Hematopoietic multipotent progenitor cell treated with erythropoietin and hydrocortisone succinate and interleukin-3 and kit ligand, for 6 days (in vitro differentiated cells): ENCODE results near the gene YJEFN3.

Experiments
- DNase-seq: peaks from one replicate; pipeline ENCODE4 v3.0.0-alpha.2; 2015

YJEFN3 gene

GRCh38 chr19:19528721-19529490 is at the start of gene YJEFN3:
TSS of gene YJEFN3 (plus strand) at chr19:19528911. CDS start at chr19:19528933, 22 bp downstream.
- no peak for DNase-seq

GRCh38 chr19:19480688-19481087 is 48.0 kb upstream of the YJEFN3 start:
- no peak for DNase-seq

DNA sequence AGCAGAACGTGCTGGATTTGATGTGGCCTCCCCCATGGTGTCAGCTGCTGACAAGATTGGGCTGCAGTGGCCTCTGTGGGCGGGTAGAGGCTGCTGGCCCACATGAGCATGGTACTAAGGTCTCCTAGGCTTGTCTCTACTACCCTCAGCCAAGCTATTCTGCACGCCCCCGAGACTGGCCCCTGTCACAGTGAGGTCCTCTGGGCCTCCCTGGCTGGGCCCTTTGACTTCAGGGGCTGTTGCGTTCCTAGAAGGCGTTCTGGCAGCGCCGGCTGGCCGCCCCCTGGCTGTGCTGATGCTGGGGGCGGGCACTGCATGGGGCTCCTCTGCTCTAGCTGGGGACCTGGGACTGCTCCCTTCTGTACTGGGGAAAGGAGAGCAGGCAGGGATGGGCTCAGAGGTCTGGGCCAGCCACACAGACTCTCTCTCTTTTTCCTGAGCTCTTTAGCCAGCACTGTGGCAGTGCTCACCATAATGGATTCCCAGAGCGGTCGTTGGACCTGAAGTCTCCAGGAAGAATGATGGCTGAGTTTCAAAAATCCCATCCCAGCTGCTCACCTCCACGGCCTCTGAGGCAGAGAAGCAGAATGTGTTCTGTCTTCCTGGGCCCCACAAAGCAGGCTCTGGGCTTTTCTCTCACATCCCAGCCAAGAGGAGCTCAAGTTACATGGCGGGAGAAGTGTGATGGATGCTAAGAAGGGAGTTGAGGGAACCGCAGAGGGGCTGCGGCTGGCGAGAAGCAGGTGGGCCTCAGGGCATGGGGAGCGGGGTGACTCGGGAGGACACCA is 45.7 kb upstream of the YJEFN3 start:
- DNase-seq = no peak

- no peak for DNase-seq
Measured at GRCh38 chr19:19485161-19485997, 43.3 kb upstream of the YJEFN3 start.

DNA sequence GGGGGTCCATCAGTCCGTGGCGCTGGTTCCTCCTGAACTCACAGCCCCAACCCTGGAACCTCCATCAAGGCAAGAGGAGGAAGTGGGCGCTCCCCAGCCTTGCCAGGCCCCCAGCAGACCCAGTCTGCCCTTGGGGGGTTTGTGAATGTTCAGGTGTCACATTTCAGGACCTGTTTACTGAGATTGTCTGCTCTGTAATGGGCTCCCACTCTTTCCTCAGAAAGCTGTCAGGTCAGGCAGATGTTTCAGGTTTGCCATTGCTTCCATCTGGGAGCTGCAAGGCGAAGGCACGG is 42.8 kb upstream of the YJEFN3 start:
- DNase-seq = no peak

DNA sequence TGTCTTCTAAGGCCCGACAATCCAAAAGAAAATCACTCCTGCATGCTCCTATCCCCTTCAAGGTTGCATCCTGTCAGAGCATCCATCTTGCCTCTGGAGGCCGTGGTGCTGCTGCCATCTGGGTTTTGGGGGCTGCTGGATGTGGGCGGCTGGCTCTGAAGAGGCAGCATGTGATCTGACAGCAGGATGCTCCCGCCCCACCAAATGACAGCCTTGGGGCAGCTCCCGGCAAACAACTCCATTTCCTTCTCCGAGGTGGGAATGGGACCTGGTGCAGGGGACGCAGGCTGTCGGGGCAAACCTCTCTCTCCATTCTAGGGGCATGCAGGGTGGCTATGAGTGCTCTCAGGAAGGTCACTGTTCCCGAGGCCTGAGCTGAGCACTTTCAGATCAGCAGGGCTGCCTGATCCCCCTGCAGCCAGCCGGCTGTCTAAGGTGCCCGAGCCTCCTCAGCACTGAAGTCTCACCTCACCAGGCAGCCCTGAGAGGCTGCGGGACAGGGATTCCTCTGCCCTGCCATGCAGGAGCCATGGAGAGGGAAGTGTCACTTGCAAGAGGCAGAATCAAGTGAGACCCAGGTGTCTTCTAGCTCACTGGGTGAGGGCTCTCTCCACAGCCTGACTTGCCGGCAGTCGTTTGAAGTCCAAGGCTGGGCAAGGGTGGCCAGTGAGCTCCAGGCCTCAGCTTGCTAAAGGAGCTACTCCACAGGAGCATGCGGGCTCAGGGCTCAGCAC is 42.2 kb upstream of the YJEFN3 start:
- DNase-seq = no peak

DNA sequence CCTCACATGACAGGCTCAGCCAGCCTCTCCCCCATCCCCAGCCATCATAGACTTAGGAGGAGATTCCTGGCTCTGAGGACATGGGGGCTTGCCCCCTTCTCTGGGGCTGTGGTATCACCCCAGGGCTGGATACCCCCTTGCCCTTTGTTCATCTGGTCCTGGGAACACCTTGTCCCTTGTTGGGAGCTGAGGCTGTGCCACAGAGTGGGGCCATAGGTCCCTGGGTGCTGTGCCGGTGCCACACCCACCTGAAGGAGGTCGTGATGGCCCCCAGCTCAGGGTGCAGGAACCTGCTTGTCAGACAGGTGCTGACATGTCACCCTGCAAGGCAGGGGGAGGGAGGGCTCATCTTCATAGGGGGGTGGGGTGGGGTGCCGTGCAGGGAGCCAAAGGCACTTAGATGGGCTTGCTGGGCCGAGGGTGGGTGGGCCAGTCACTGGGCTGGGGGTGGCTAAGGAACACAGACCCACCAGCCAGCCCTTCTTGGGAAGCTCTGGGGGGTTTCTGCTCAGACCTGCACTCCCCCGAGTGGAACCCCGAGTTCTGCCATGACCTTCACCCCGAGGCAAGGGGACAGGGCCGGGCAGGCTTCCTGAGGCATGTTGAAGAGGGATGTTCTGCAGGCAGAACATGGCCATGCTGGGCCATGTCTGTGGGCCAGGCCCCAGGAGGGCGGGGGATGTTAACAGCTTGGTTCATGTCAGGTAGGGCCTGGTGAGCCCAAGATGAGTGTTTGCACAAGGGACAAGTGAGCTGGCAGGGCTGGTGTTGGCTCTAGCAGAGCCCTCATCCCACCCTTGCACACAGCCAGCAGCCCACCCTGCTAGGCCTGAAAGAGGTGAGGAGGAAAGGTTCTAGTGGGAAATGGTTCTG is 41.4 kb upstream of the YJEFN3 start:
- DNase-seq = no peak

- DNase-seq = peak; percentile 80
Measured at GRCh38 chr19:19487950-19488874, 40.5 kb upstream of the YJEFN3 start.

DNA sequence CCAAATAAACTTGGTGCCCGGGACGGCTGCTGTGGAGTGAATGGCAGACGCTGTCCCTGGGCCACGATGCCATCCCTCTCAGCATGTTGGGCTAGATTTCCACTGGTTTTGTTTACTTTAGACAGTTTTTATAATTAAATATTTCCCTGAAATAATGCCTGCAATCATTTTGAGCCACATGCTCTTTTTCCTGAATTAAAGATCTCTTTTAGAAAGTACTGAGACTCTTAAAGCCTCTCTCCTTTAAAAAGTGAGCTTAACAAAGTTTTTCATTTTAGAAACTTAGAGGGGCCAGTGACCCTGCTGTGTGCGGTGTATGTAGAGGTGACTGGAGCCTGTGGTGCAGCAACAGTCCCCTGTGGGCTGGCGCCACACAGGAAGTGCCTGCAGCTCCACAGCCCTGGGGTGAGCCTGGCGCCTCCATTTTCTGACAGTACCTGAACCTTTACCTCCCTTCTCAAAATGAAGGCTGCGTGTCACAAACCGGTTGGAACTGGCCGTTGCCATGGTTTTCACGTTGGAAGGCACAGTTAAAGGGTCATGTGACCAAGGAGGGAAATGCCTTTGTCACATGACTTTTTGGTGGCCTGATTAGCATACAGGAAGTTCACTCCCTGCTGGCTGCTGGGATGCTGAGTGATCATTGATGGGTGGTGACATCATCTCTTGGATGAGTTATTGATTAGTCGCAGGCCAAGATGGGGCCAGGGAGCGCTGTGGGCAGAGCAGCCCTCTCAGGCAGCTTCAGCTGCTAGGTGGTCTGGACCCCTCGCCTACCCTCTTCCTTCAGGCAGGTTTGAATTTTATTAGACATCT is 39.6 kb upstream of the YJEFN3 start:
- DNase-seq = peak; percentile 97

GRCh38 chr19:19489804-19490204 is 38.9 kb upstream of the YJEFN3 start:
- no peak for DNase-seq

DNA sequence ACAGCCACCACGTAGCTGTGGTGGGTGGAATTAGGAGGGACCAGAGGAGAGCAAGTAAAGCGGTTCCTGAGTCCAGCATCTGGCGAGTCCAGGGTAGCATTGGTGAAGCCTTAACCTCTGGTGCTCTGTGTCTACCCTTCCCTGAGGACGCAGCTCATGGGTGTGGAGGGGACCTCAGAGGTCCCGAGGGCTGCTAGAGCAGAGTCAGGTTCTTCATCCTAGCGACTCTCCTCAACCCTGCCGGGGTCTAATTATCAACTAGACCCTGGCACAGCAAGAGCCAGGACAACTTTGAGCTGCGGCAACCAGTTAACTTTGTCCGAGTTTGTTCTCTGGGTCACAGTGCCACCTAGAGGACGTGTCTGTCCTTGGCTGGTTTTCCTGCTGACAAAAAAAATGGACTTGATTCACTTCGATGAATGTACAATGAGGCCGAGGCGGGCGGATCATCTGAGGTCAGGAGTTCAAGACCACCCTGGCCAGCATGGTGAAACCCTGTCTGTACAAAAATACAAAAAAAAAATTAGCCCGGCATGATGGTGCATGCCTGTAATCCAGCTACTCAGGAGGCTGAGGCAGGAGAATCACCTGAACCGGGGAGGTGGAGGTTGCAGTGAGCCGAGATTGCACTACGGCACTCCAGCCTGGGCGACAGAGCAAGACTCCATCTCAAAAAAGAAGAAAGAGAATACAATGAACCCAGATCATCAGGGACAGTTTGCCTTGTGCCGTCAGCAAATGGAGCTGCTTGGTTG is 38.3 kb upstream of the YJEFN3 start:
- peak; percentile 93 for DNase-seq

DNA sequence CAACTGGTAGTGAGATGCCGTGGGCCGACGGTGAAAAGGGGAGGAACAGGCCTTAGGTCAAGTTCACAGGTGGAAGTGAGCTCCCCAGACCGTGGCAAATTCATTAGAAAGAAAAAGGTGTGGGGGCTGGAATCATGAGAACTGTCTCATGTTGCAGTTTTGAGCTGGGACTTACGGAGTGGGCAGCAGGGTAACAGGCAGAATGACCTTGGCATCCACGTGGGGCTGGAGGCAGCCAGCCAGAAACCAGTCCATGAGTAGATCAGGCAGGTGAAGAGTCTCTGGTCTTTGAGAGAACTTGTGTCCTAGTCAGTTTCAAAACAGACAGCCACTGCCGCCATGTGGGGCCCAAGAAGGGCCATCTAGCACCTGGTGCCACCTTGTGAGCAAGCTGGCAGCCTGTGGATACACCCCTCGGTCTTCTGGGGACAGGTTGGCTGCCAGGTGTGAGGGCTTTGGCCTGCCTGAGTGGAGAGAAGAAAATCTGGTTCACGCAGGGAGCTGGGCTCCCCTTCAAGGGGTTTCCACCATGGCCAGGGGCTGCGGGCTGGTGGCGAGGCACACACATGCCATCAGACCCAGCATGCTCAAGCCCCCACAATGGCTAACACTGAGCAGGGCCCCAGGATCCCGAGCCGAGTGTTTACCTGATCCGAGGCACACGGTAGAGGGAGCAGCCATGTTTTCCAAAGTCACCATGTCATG is 37.2 kb upstream of the YJEFN3 start:
- no peak for DNase-seq

- DNase-seq = no peak
Measured at GRCh38 chr19:19492026-19492610, 36.6 kb upstream of the YJEFN3 start.

GRCh38 chr19:19493841-19494546 is 34.7 kb upstream of the YJEFN3 start:
- DNase-seq = no peak

DNA sequence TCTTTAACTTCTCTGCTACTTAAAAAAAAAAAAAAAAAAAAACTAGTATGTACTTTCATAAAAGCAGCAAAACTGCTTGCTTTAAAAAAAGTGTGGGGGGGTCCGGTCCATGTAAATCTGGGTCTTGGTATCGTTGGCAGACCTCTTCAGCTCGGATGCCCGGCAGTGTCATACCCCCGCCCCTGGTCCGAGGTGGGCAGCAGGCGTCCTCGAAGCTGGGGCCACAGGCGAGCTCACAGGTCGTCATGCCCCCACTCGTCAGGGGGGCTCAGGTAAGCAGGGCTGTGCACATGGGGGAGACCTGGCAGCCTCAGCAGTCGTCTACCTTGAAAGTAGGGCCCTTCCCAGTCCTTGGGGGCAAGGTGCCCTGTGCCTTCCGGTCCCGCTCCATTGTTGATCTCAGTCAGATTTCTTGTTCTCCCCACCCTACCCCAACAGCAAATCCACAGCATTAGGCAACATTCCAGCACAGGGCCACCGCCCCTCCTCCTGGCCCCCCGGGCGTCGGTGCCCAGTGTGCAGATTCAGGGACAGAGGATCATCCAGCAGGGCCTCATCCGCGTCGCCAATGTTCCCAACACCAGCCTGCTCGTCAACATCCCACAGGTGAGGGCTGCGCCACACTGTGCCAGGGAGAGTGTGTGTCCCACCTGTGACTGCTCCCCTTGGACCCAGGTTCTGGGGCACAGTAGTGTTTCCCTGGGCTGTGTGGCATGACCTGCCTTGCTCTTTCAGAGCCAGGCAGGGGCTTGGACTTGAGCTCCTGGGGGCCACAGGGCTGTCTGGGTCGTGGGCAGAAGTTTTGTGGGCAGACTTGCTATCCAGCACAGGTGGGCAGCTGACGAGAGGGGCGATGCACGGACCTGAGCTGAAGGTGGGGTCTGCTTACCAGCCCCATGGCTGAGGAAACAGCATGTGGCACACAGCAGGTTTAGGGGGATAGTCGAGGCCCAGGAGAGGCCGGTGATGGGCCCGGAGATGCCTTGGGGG is 32.8 kb upstream of the YJEFN3 start:
- DNase-seq = no peak
